ENCODE results near the gene CD52. TPM values are rescaled to one million over a fixed set of nuclear protein-coding genes. Genes with fewer than 3 reads are reported as not detected.
A peak's percentile ranks its signal among the peaks of the same experiment; 100 is the strongest.

CD52 gene
- polyA plus RNA-seq, 4 donors = 1.7 to 8.7 (median 4.8) TPM

GRCh38 chr1:26352338-26352679 lies 34.6 kb downstream of the CD52 start:
- no peak for DNase-seq (ENCODE audit: low read depth in 4 of 4, low spot score in 3 of 4)

GRCh38 chr1:26353210-26353859 lies 35.6 kb downstream of the CD52 start:
- DNase-seq (ENCODE audit: low read depth in 4 of 4, low spot score in 3 of 4) = no peak

- peak in 1 of 4 donors; percentile 42 for DNase-seq (ENCODE audit: low read depth in 4 of 4, low spot score in 3 of 4)
These were observed 36.4 kb downstream of the CD52 start, which contains the start of gene CRYBG2 for GRCh38 chr1:26353976-26354820. CRYBG2 (minus strand) TSS chr1:26354130; CDS start chr1:26346657, 7,473 bp downstream.

GRCh38 chr1:26354972-26355371 lies 37.2 kb downstream of the CD52 start:
- DNase-seq (ENCODE audit: low read depth in 4 of 4, low spot score in 3 of 4) = no peak

- DNase-seq (ENCODE audit: low read depth in 4 of 4, low spot score in 3 of 4) = no peak
These were observed 38.3 kb downstream of the CD52 start for GRCh38 chr1:26356106-26356505.

GRCh38 chr1:26357121-26357602 lies 39.4 kb downstream of the CD52 start:
- DNase-seq (ENCODE audit: low read depth in 4 of 4, low spot score in 3 of 4) = no peak

GRCh38 chr1:26358411-26359384 lies 40.9 kb downstream of the CD52 start:
- DNase-seq (ENCODE audit: low read depth in 4 of 4, low spot score in 3 of 4) = no peak

- DNase-seq (ENCODE audit: low read depth in 4 of 4, low spot score in 3 of 4) = no peak
These were observed 42.4 kb downstream of the CD52 start for GRCh38 chr1:26359981-26360806.

- no peak for DNase-seq (ENCODE audit: low read depth in 4 of 4, low spot score in 3 of 4)
These were observed 43.2 kb downstream of the CD52 start for GRCh38 chr1:26360807-26361604.

- no peak for DNase-seq (ENCODE audit: low read depth in 4 of 4, low spot score in 3 of 4)
These were observed 43.9 kb downstream of the CD52 start for GRCh38 chr1:26361605-26362122.

GRCh38 chr1:26362331-26362730 lies 44.6 kb downstream of the CD52 start:
- DNase-seq (ENCODE audit: low read depth in 4 of 4, low spot score in 3 of 4) = no peak

GRCh38 chr1:26363549-26364448 lies 46.0 kb downstream of the CD52 start:
- DNase-seq (ENCODE audit: low read depth in 4 of 4, low spot score in 3 of 4) = peak; percentile 46 to 60 (median 53)

GRCh38 chr1:26364956-26365355 lies 47.2 kb downstream of the CD52 start:
- DNase-seq (ENCODE audit: low read depth in 4 of 4, low spot score in 3 of 4) = no peak

- DNase-seq (ENCODE audit: low read depth in 4 of 4, low spot score in 3 of 4) = no peak
These were observed 49.7 kb downstream of the CD52 start for GRCh38 chr1:26367441-26367840.

- DNase-seq (ENCODE audit: low read depth in 4 of 4, low spot score in 3 of 4) = no peak
These were observed 50.2 kb downstream of the CD52 start for GRCh38 chr1:26368006-26368405.

- DNase-seq (ENCODE audit: low read depth in 4 of 4, low spot score in 3 of 4) = no peak
These were observed 50.7 kb downstream of the CD52 start for GRCh38 chr1:26368486-26368885.
